ENCODE data around the gene NRG3.
A peak's percentile ranks its signal among the peaks of the same experiment; 100 is the strongest.

NRG3 gene

GRCh38 chr10:83007510-83007909 is 1132.5 kb downstream of the NRG3 start:
- Histone ChIP-seq H3K36me3 (ENCODE audit: control insufficient read depth, insufficient read depth, low read length, severe bottlenecking) (no peaks in the 10 kb centered on the region), H3K27me3 (replicated peaks; ENCODE audit: control insufficient read depth, insufficient read depth, low read length) (no peaks in the 10 kb centered on the region), H3K4me3 (ENCODE audit: low read length) (no peak overlapping the region), H3K9ac (ENCODE audit: low read length) (no peak overlapping the region), H3K9me3 (ENCODE audit: control insufficient read depth, low read length) (peaks cover 3% of the 10 kb centered on the region), H3K4me1 (ENCODE audit: control insufficient read depth, insufficient read depth, low read length) (no peaks in the 10 kb centered on the region)
- DNase-seq (ENCODE audit: low read depth): no peak

DNA sequence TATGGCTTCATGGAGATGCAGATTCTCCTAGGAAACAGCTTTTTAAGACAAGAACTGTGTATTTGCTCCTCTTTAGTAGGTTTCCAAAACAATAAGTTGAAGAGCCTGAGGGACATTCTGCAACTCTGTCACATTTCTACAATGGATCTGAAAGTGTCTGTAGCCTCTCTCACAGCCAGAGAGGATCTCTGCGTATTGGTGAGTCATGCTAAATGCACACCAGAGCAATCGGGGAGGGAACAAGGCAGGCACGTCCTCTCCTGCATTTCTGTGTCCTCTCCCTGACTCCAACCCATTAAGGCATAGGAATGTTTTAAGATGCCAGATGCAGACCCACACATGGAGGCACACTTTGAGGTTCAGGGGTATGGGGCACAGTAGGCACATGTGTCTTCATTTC is 1137.9 kb downstream of the NRG3 start:
- Histone ChIP-seq H3K9ac (ENCODE audit: low read length) (no peak overlapping the region), H3K9me3 (ENCODE audit: control insufficient read depth, low read length) (no peaks in the 10 kb centered on the region), H3K27me3 (replicated peaks; ENCODE audit: control insufficient read depth, insufficient read depth, low read length) (no peaks in the 10 kb centered on the region), H3K4me3 (ENCODE audit: low read length) (no peak overlapping the region), H3K36me3 (ENCODE audit: control insufficient read depth, insufficient read depth, low read length, severe bottlenecking) (no peaks in the 10 kb centered on the region), H3K4me1 (ENCODE audit: control insufficient read depth, insufficient read depth, low read length) (no peaks in the 10 kb centered on the region)
- DNase-seq (ENCODE audit: low read depth): peak; percentile 81

DNA sequence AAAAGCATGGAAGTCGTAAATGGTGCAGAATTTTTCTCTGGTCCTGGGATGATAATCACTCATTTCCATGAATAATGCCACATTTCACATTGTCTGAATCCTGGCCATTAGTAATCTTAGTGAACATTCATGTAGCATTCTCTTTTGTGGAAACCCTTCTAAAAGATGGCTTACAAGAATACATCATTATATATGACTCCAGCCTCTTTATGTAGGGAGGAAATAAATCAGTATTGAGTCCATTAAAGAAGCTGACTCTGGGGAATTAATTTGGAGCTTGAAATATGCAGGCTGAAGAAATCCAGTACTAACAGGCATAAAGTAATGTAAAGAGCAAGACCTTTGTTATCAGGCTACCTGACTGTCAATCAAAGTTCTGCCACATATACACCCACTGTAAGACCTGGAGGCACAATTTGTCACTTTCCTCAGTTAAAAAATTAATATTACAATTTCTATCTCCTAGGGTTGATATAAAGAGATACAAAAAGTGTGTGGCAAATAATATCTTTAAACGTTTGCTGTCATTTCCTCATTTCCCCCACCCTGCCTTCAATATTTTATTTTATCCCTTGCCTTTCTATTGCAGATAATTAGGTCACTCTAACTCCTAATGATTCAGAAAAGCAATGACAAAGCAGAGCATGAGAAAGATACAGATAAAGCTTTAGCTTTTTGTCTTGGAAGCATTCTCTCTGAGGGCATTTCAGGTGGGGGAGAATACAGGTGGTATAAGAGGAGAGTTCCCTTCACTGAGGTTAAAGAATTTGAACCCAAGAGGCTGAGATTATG is 1142.3 kb downstream of the NRG3 start:
- Histone ChIP-seq H3K27me3 (replicated peaks; ENCODE audit: control insufficient read depth, insufficient read depth, low read length) (no peaks in the 10 kb centered on the region), H3K9me3 (ENCODE audit: control insufficient read depth, low read length) (peaks cover 3% of the 10 kb centered on the region), H3K4me3 (ENCODE audit: low read length) (no peak overlapping the region), H3K36me3 (ENCODE audit: control insufficient read depth, insufficient read depth, low read length, severe bottlenecking) (no peaks in the 10 kb centered on the region), H3K4me1 (ENCODE audit: control insufficient read depth, insufficient read depth, low read length) (no peaks in the 10 kb centered on the region), H3K9ac (ENCODE audit: low read length) (no peak overlapping the region)
- DNase-seq (ENCODE audit: low read depth): no peak

DNA sequence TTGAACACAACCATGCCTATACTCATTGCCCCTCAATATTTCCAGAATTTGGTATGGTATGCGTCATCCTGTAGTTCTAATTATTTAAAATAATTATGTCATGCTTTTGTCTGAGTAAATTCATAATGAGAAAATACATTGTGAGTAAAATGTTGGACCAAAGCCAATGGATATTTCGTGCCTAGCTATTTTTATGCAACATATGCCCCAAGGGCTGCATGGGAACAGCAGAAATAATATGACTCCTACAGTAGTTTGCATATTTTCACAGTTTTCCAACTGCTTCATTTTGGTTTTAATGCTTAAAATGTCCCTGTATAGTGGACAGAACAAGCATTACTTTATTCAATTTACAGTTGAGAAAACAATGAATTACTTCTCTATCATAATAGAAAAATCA is 1148.7 kb downstream of the NRG3 start:
- Histone ChIP-seq H3K4me3 (ENCODE audit: low read length) (no peak overlapping the region), H3K9ac (ENCODE audit: low read length) (no peak overlapping the region), H3K27me3 (replicated peaks; ENCODE audit: control insufficient read depth, insufficient read depth, low read length) (no peaks in the 10 kb centered on the region), H3K9me3 (ENCODE audit: control insufficient read depth, low read length) (peaks cover 3% of the 10 kb centered on the region), H3K36me3 (ENCODE audit: control insufficient read depth, insufficient read depth, low read length, severe bottlenecking) (no peaks in the 10 kb centered on the region), H3K4me1 (ENCODE audit: control insufficient read depth, insufficient read depth, low read length) (no peaks in the 10 kb centered on the region)
- DNase-seq (ENCODE audit: low read depth): peak; percentile 80
